SK-N-MC (cell line): ENCODE measurements around the gene FANCC.

Experiments used
- EZH2 ChIP-seq: fragments of 200-600 bp; sonication (generic); IDR thresholded peaks from one replicate; pipeline ENCODE4 v1.6.1; 2017; ENCODE audit warnings: antibody characterized with exemption
- FOXP2 ChIP-seq: optimal IDR thresholded peaks from 2 replicates; pipeline ENCODE3; 2011; ENCODE audit warnings: mild to moderate bottlenecking, moderate library complexity; ENCODE audit not compliant: insufficient read depth; ENCODE audit errors: extremely low read length, control extremely low read depth
- POLR2AphosphoS5 ChIP-seq: IDR thresholded peaks from 2 replicates; pipeline ENCODE4 v1.6.1; 2012; ENCODE audit warnings: mild to moderate bottlenecking, low read depth, low read length, borderline replicate concordance

- TF ChIP-seq EZH2 (no peak), POLR2AphosphoS5 (no peak), FOXP2 (no peak)
Observed at GRCh38 chr9:95225076-95225725, 92.3 kb downstream of the FANCC start.
